H54 (cell line): ENCODE measurements around the gene STARD5.
"Not testable (repeated sequence)": the region's sequence is repeated elsewhere in the genome, so short reads cannot be mapped to it uniquely, and the experiment has no call there.

Experiments
- DNase-seq: peaks from one replicate; pipeline ENCODE4 v3.0.0; 2011; ENCODE audit warnings: low spot score, mixed read lengths; ENCODE audit not compliant: insufficient read length
- FAIRE-seq: peaks from 3 replicates; lab custom pipeline; 2011; peaks lifted over from hg19 to GRCh38; lab: Jason Lieb, UNC
- POLR2A ChIP-seq: IDR thresholded peaks from 2 replicates; pipeline ENCODE4 v1.6.1; 2011; ENCODE audit warnings: low read depth, mild to moderate bottlenecking, low read length

Gene STARD5

DNA sequence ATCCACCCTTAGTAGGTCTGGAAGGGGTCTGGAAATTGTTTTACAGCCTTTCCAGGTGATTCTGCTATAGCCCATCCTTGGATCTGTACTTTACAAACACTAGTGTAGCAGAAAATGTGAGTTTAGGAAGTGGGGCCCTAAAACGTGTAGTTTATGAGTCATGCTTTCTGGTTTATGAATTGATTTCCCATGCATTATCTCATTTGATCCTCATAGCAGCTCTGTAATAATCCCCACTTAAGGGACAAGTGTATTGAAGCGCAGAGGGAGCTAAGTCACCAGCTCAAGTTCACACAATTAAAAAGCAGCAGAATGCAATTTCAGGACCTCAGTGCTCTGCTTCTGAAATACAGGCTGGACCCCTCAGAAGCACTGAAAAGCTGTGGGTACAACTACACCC lies 22.7 kb upstream of the STARD5 start:
- DNase-seq, result no peak
- no peak for FAIRE-seq
- TF ChIP-seq POLR2A, result no peak

DNA sequence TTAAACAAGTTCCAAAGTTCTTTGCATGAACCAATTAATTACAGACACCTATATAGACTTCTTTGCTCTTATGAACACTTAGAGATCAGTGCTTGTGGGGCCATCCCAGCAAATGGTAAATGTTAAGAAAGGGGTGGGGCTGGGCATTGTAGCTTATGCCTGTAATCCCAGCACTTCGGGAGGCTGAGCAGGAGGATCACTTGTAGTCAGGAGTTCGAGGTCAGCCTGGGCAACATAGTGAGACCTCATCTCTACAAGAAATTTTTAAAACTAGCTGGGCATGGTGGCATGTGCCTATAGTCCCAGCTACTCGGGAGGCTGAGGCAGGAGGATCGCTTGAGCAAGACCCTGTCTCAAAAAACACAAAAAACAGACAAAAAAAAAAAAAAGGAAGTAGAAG lies 19.4 kb upstream of the STARD5 start:
- FAIRE-seq, result no peak
- no peak for TF ChIP-seq POLR2A
- no peak for DNase-seq

DNA sequence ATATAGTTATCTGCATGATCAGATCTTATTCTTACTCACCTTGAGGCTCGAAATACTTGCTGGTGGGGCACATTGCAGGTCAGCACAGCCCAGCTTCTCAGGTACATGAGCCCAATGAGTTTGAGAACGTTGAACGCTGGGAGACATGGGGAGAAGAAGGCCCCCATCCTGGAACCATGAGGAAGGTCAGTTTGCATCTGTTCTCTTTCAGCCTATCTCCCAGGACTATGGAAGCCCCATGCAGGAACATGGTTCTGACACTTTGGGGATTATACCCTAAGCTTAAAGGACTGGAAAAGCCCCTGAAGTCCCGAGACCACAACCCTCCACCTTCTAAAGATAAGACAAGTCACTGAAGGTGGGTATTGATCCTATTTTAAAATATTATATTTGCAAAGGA lies 17.4 kb upstream of the STARD5 start:
- FAIRE-seq (no peak), DNase-seq (no peak)
- TF ChIP-seq POLR2A, result no peak

DNA sequence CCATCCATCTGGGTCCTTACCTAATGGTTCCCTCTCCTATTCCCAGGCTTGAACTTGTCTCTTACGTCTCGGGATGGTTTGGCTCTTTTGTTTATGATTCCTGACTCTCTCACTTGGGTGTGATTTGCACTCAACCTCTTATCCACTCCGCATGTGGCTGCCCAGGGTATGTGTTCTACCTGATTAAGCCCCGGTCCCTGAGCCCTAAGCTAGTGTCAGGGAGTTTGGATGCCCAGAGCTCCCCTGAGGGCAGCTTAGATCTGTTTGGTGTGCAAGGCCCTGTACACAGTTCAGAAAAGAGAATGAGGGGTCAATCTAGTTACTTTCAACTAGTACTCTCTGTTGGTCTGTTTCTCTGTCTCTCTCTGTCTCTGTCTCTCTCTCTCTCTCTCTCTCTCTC lies 15.9 kb upstream of the STARD5 start:
- FAIRE-seq (no peak), DNase-seq (no peak)
- no peak for TF ChIP-seq POLR2A

DNA sequence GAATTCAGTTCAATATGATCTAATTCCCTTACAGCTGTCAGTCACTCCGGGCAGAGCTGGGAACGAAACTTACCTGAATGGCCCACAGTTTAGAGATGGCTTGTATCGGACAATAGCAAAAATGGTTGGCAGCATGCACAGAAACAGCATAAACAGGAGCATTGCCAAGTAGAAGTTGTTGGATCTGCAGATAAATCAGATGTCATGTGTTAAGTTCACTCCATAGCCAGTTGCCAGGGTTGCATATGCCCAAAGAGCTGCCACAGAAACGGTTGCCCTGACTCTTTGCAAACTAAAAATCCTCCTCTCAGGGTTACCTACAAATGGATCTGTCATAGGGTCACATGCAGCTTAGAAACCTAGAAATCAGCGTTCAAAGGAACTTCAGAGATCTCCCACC lies 15.4 kb upstream of the STARD5 start:
- no peak for TF ChIP-seq POLR2A
- DNase-seq (no peak), FAIRE-seq (no peak)

DNA sequence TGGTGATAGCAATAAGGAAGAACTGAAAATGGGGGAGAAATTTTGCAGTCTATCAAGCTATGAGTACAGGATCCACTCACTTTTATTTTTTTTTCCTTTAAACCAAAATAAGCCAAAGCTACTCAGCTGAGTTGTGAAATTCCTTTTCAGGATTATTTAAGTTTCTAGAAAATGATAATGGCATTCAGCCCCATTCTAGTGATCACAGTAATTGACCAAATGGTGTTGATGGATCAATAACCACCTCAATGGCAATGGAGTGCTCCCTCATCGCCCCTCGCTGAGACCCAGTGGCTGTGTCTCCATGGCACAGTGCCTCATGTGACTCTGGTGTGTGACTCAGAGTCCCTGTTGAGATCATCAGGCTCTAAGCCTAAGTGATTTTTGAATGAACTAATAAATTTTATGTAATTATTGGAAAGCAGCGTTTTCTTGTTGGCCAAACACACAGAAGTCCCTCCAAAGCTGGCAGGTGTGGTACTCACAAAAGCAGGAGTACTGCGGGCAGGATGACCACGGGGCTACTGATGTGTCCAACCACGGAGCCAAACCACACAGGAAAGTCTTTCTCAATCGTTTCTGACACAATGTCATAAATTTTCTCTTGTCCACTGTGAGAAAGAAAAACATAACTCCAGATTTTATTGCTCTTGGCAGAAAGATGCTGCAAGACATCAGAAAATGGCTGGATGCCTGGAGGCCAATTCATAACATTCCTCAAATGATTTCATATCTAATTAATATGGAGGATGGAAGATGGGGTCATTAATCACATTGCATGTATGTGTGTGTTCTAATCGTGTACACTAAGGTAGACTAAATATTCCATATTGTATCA lies 14.4 kb upstream of the STARD5 start:
- DNase-seq, result peak; percentile 7
- no peak for FAIRE-seq
- no peak for TF ChIP-seq POLR2A

DNA sequence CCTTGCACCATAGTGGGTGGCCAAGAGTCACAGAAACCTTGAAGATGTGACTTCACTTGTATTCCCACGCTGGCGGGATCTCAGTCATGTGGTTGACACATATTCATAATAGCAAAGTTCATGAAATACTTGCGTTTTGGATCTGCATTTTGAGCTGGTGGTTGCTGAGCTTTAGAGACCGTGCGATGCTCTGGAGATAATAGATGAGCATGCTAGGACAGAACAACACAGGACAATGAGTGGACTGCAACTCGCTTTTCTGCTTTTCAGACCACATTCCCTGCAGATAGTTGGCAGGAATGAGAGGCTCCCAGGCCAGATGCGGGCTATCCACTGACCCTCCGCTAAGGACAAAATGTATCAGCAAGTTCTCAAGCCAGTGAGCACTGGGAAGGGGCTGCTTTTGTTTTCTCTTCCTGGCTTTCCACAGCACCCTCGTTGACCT lies 13.8 kb upstream of the STARD5 start:
- no peak for TF ChIP-seq POLR2A
- DNase-seq, result no peak
- FAIRE-seq, result no peak

DNA sequence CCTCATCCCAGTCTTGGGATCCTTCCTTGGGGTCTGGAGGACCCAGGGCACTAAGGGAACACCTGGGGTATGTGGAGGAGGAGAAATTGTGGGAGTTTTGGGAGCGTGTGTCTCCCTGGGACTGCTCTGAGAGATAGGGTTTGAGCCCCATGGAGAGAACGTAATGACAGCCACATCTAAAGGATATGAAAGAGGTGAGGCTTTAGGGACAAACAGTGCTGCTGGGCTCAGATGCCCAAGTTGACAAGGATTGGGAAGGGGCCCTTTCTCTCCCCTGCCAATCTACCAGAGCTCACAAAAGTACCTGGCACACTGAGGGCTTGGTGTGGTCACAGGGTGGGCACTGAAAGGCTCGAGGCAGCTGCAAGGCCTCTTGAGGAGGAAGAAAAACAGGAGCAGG lies 13.3 kb upstream of the STARD5 start:
- TF ChIP-seq POLR2A, result no peak
- FAIRE-seq (no peak), DNase-seq (no peak)

DNA sequence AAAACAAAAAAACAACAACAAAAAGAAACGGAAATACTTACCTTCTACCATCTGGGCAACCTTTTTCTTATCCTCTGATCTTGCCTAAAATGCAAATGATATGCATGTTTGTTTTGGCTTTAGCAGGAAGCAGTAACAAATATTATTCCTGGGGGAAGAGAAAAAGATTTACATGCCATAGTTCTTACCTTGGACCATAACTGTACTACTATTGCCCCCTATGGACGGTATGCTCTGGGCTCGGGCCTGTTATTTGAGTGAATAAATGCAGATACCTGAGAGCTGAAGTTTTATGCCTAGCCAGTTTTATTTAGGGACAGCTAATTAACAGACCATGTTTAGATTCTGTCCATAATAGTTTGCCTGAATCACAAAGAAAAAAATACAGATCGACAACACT lies 12.6 kb upstream of the STARD5 start:
- FAIRE-seq, result no peak
- no peak for DNase-seq
- TF ChIP-seq POLR2A, result no peak

DNA sequence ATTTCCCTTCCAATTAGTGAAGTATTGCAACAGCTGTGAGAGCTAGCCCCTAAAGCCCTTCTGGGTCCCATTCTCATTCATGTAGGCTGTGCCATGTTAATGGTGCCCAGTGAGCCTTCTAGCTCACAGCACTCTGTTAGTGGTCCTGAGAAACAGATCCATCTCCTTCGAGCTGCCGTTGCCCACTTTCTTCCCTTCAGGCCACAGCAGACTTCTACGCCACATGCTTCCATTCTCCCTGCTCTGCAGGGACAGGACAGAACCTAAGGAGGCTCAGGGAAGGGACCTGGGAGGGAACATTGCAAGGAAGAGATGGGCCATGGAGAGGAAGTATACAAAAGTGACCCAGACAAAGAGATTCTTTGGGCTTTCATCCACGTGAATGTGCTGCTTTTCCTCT lies 11.7 kb upstream of the STARD5 start:
- FAIRE-seq (no peak), DNase-seq (no peak)
- no peak for TF ChIP-seq POLR2A

DNA sequence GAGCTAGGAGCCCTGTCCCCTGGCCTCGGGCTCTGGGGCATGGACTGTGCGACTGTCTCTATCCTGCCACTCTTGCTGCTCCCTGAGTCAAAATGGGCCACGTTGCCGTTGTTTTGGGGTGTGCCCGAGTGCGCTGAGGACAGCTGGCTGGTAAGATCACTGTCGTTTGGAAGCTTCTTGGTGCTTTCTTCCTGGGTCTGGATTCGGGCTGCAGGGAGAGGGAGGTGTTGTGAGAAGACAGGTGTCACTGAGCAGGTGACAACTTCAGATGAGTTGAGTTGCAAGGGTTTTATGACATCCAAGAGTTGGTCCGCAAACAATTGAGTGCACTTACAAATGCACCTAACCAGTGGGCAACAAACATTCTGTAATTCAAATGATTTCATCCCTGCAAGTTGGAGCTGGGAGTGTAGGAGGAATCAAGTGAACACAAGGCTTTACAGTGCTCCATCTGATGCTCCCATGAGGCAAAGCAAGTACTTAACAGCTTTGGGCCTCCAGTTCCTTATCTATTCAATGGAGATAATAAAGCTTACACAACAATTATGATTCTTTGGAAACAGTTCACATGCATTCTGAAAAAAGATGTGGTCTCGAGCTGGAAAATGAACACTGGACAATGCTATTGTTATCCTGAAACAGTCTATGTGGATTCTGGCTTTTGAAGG lies 11.0 kb upstream of the STARD5 start:
- DNase-seq, result no peak
- TF ChIP-seq POLR2A, result no peak
- no peak for FAIRE-seq

DNA sequence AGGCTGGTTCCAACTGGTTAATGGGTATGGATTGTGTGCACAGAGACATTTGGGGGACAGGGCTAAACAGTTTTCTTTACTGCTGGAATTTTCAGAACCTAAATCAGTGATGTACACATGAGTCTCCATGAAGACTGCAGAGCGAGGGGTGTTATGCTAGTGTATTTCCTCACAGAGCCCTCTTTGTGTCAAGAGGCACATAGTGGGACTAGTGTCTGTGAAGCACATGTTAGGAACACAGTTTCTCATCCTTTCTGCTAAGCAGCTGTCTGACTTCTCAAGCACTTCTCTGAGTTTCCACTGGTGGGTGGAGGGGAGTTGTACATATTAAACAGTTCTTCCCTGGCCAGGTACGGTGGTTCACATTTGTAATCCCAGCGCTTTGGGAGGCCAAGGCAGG lies 9.4 kb upstream of the STARD5 start:
- no peak for TF ChIP-seq POLR2A
- no peak for DNase-seq
- no peak for FAIRE-seq

DNA sequence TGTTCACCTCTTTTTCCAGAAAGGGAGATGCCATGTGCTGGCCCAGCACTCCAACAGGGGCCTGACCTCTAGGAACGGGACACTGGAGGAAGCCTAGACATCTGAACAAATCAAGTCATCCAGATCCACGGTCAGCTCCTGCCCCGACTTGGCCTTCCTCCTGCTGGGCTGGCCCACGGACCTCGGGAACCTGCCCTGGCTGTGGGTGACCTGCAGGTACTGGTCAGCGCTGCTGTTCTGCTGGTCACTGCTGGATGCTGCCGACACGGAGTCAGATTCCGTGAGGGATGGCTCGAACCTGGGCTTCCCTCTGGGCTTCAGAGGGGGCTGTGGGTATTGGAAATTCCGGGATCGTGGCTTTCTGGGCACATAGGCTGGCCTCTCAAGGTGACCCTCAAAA lies 8.4 kb upstream of the STARD5 start:
- no peak for DNase-seq
- no peak for TF ChIP-seq POLR2A
- FAIRE-seq, result no peak

DNA sequence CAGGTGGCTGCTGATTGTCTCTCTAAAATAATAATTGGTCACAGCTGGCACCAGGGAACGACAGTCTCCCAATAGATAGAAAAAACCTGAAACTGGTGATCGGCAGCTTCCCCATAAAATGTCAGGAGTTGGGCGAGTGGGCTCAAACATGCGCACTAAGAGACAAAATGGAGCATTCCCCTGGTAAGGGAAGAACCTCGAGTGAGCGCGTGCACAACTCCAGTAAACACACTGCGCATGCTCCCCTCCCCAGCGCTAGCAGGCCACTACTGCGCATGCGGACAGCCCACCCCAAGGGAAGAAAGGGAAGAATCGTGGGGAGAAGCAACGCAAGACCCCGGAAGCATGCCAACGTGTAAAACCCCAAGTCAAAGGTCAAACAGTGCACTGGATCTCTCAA lies 7.7 kb upstream of the STARD5 start:
- no peak for DNase-seq
- TF ChIP-seq POLR2A, result no peak
- FAIRE-seq, result no peak

DNA sequence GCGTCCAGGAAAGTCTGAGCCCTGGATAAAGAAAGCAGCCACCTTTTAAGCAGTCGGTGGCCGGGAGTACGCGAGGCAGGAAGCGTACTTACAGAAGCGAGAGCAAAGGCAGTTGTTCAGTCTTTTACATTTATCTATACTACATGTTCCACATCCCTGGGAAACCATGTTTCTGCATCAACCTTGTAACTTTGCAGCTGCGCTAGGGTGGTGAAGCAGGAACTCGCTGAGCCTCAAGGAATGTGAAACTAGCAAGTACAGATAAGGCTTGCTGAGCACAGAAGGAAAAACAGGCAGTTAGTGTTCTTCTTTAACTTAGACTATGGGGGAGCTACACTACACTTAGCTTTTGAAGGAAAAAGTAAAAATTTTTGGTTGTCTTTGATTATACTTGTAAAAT lies 7.2 kb upstream of the STARD5 start:
- DNase-seq, FAIRE-seq: not testable (repeated sequence)
